ENCODE measurements around the gene NAA60.

- TF ChIP-seq POLR2A (IDR thresholded peaks at IDR 0.05; ENCODE audit: low read length) = no peak
- TF ChIP-seq GATA1 (IDR thresholded peaks at IDR 0.05; ENCODE audit: low read depth, low read length) = no peak
Observed at GRCh38 chr16:3532741-3533140, 89.3 kb downstream of the NAA60 start.
